Stimulated activated CD8-positive, alpha-beta memory T cell treated with anti-CD3 and anti-CD28 coated beads, Interleukin-4, amount 100 ng/mL, for 48 hours (primary cell): ENCODE measurements around the gene SSH3.

Experiments
- DNase-seq: peaks from one replicate; pipeline ENCODE4 v3.0.0-alpha.2; 2020

Gene SSH3

GRCh38 chr11:67281552-67282150 is 21.7 kb upstream of the SSH3 start:
- no peak for DNase-seq

GRCh38 chr11:67282155-67282875 is 21.0 kb upstream of the SSH3 start:
- DNase-seq = no peak

- DNase-seq = no peak
These were observed 20.4 kb upstream of the SSH3 start for GRCh38 chr11:67282876-67283371.

GRCh38 chr11:67283481-67283963 is 19.8 kb upstream of the SSH3 start:
- DNase-seq = no peak

GRCh38 chr11:67284811-67285540 is 18.4 kb upstream of the SSH3 start:
- DNase-seq = no peak

GRCh38 chr11:67285541-67286498 is 17.5 kb upstream of the SSH3 start:
- no peak for DNase-seq

- no peak for DNase-seq
These were observed 16.6 kb upstream of the SSH3 start for GRCh38 chr11:67286621-67287333.

- no peak for DNase-seq
These were observed 15.8 kb upstream of the SSH3 start for GRCh38 chr11:67287355-67288197.

- no peak for DNase-seq
These were observed 15.2 kb upstream of the SSH3 start for GRCh38 chr11:67288198-67288451.

- peak; percentile 92 for DNase-seq
These were observed 14.7 kb upstream of the SSH3 start for GRCh38 chr11:67288452-67289225.

- DNase-seq = no peak
These were observed 14.1 kb upstream of the SSH3 start, which contains the start of gene ANKRD13D for GRCh38 chr11:67289226-67289650. ANKRD13D (plus strand) TSS chr11:67289303; CDS start chr11:67289461, 158 bp downstream.

GRCh38 chr11:67289651-67290479 is 13.5 kb upstream of the SSH3 start:
- DNase-seq = peak; percentile 40

GRCh38 chr11:67290801-67291200 is 12.5 kb upstream of the SSH3 start:
- DNase-seq = no peak

GRCh38 chr11:67291481-67292381 is 11.6 kb upstream of the SSH3 start:
- no peak for DNase-seq

- no peak for DNase-seq
These were observed 10.7 kb upstream of the SSH3 start for GRCh38 chr11:67292671-67293070.

GRCh38 chr11:67293090-67293489 is 10.2 kb upstream of the SSH3 start:
- no peak for DNase-seq

- DNase-seq = no peak
These were observed 7.5 kb upstream of the SSH3 start for GRCh38 chr11:67295846-67296245.

GRCh38 chr11:67298786-67299185 is 4.5 kb upstream of the SSH3 start:
- no peak for DNase-seq
